ENCODE measurements around the gene MGLL. TPM values are rescaled to one million over a fixed set of nuclear protein-coding genes. Genes with fewer than 3 reads are reported as not detected.
A peak's percentile ranks its signal among the peaks of the same experiment; 100 is the strongest.

Gene MGLL
- total and polyA plus RNA-seq, 9 of the 15 experiments (the other 6 are each of a cell fraction or from before 2014, with no cell fraction given), result 0.12 to 0.32 (median 0.18) TPM; not detected in 6

- TF ChIP-seq ZNF3 (CRISPR knock-in tag; IDR thresholded peaks at IDR 0.05) (no peak), SETDB1 (IDR thresholded peaks at IDR 0.05; ENCODE audit: low read length) (no peak), MTA1 (IDR thresholded peaks at IDR 0.05; ENCODE audit: borderline replicate concordance) (no peak), CEBPG (CRISPR knock-in tag; IDR thresholded peaks at IDR 0.05) (no peak), CEBPG (tag; conservative IDR thresholded peaks at IDR 0.05 in 1 of 2, IDR thresholded peaks at IDR 0.05 in 1 of 2) (peak; percentile 38 to 48; a peak in 2 of 4 replicates), SRSF9 (IDR thresholded peaks at IDR 0.05; ENCODE audit: borderline replicate concordance, low read depth, low read length) (no peak), THAP7 (CRISPR knock-in tag; IDR thresholded peaks at IDR 0.05) (no peak), ZNF165 (CRISPR knock-in tag; IDR thresholded peaks at IDR 0.05; ENCODE audit: borderline replicate concordance) (no peak), ZZZ3 (IDR thresholded peaks at IDR 0.05) (no peak), ZNF639 (CRISPR knock-in tag; conservative IDR thresholded peaks at IDR 0.05 in 1 of 2, IDR thresholded peaks at IDR 0.05 in 1 of 2) (no peak), ZNF830 (CRISPR knock-in tag; IDR thresholded peaks at IDR 0.05) (no peak), HIVEP1 (CRISPR knock-in tag; IDR thresholded peaks at IDR 0.05) (no peak), ZNF76 (CRISPR knock-in tag; IDR thresholded peaks at IDR 0.05; ENCODE audit: borderline replicate concordance) (no peak), CXXC5 (CRISPR knock-in tag; IDR thresholded peaks at IDR 0.05) (no peak), YBX1 (IDR thresholded peaks at IDR 0.05) (no peak), RAD21 (CRISPR knock-in tag; conservative IDR thresholded peaks at IDR 0.05 in 1 of 2, IDR thresholded peaks at IDR 0.05 in 1 of 2) (no peak), MEF2D (tag; conservative IDR thresholded peaks at IDR 0.05; ENCODE audit: low read depth) (peak; percentile 82; the same call in 1 of the 2 replicates), TGIF2 (CRISPR knock-in tag; IDR thresholded peaks at IDR 0.05) (no peak), ZBTB43 (CRISPR knock-in tag; IDR thresholded peaks at IDR 0.05) (no peak), ASH1L (IDR thresholded peaks at IDR 0.05; ENCODE audit: borderline replicate concordance, low read depth, partially characterized antibody) (no peak), POLR3G (IDR thresholded peaks at IDR 0.05; ENCODE audit: extremely low read depth, insufficient read length, insufficient replicate concordance) (no peak), ZNF347 (CRISPR knock-in tag; IDR thresholded peaks at IDR 0.05; ENCODE audit: low read depth) (no peak), ZNF24 (IDR thresholded peaks at IDR 0.05) (peak; percentile 92), TRIM28 (IDR thresholded peaks at IDR 0.05) (no peak), STAT5A (IDR thresholded peaks at IDR 0.05; ENCODE audit: borderline replicate concordance, low read length) (no peak), PYGO2 (tag; IDR thresholded peaks at IDR 0.05) (no peak), ZFPM2 (CRISPR knock-in tag; IDR thresholded peaks at IDR 0.05) (no peak), ZFX (CRISPR knock-in tag; IDR thresholded peaks at IDR 0.05) (no peak), BCL6 (CRISPR knock-in tag; IDR thresholded peaks at IDR 0.05) (no peak)
These were observed 92.7 kb downstream of the MGLL start (continued) for GRCh38 chr3:127729556-127730056.
